ENCODE measurements around the gene FLNB. TPM values are rescaled to one million over a fixed set of nuclear protein-coding genes. Genes with fewer than 3 reads are reported as not detected.
A peak's percentile ranks its signal among the peaks of the same experiment; 100 is the strongest.

Gene FLNB, protein sequence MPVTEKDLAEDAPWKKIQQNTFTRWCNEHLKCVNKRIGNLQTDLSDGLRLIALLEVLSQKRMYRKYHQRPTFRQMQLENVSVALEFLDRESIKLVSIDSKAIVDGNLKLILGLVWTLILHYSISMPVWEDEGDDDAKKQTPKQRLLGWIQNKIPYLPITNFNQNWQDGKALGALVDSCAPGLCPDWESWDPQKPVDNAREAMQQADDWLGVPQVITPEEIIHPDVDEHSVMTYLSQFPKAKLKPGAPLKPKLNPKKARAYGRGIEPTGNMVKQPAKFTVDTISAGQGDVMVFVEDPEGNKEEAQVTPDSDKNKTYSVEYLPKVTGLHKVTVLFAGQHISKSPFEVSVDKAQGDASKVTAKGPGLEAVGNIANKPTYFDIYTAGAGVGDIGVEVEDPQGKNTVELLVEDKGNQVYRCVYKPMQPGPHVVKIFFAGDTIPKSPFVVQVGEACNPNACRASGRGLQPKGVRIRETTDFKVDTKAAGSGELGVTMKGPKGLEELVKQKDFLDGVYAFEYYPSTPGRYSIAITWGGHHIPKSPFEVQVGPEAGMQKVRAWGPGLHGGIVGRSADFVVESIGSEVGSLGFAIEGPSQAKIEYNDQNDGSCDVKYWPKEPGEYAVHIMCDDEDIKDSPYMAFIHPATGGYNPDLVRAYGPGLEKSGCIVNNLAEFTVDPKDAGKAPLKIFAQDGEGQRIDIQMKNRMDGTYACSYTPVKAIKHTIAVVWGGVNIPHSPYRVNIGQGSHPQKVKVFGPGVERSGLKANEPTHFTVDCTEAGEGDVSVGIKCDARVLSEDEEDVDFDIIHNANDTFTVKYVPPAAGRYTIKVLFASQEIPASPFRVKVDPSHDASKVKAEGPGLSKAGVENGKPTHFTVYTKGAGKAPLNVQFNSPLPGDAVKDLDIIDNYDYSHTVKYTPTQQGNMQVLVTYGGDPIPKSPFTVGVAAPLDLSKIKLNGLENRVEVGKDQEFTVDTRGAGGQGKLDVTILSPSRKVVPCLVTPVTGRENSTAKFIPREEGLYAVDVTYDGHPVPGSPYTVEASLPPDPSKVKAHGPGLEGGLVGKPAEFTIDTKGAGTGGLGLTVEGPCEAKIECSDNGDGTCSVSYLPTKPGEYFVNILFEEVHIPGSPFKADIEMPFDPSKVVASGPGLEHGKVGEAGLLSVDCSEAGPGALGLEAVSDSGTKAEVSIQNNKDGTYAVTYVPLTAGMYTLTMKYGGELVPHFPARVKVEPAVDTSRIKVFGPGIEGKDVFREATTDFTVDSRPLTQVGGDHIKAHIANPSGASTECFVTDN (N-terminal part only)
- 10 to 100 TPM; 33.3 to 37.9 TPM for total RNA-seq

DNA sequence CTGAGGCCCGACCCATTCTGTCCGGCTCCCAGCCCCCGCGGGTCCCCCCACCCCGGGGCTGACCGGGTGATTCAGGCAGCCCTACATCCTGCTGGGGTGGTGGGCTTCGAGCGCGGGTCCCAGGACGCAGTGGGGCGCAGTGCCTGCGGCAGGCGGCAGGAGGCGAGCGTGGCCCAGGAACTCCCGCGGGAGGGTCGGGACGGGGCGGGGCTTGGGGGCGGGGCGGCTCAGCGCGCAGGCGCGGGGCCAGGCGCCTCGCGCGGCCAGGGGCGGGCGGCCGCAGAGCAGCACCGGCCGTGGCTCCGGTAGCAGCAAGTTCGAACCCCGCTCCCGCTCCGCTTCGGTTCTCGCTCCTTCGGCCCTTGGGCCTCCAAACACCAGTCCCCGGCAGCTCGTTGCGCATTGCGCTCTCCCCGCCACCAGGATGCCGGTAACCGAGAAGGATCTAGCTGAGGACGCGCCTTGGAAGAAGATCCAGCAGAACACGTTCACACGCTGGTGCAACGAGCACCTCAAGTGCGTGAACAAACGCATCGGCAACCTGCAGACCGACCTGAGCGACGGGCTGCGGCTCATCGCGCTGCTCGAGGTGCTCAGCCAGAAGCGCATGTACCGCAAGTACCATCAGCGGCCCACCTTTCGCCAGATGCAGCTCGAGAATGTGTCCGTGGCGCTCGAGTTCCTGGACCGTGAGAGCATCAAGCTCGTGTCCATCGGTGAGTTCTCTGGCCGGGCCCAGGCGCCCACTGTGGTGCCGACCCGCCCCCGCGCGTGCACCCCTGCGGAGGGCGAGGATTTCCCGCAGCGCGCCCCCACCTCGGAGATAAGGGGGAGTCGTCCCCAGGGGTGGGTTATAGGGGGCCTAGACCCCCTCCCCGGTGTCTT, at the start of gene FLNB:
Gene FLNB (plus strand): TSS at position 282 of the 885 bp plus-strand sequence. CDS start 143 bp downstream, at position 425.
- Mint-ChIP-seq H3K9me3 (no peaks in the 10 kb centered on the region), H3K4me3 (peak within 1 kb of the TSS; percentile 86), H3K27ac (peak within 1 kb of the TSS; percentile 73), H3K27me3 (no peaks in the 10 kb centered on the region), H3K4me1 (peaks cover 41% of the 10 kb centered on the region), H3K36me3 (ENCODE audit: low read depth) (peaks cover 8% of the 10 kb centered on the region)
- POLR2A ChIA-PET: interaction anchor here (0.8 to 3.8 kb wide), 14 partner anchors 9 to 298 kb away, joined by 3 to 17 read pairs (median 4); partner anchors contain the start of genes HTD2 and RPP14
- peak; percentile 81 for DNase-seq
- CTCF ChIA-PET: interaction anchor here (0.6 to 3.5 kb wide), 39 partner anchors 9 to 298 kb away, joined by 3 to 30 read pairs (median 4); partner anchors contain the start of genes HTD2 and RPP14

DNA sequence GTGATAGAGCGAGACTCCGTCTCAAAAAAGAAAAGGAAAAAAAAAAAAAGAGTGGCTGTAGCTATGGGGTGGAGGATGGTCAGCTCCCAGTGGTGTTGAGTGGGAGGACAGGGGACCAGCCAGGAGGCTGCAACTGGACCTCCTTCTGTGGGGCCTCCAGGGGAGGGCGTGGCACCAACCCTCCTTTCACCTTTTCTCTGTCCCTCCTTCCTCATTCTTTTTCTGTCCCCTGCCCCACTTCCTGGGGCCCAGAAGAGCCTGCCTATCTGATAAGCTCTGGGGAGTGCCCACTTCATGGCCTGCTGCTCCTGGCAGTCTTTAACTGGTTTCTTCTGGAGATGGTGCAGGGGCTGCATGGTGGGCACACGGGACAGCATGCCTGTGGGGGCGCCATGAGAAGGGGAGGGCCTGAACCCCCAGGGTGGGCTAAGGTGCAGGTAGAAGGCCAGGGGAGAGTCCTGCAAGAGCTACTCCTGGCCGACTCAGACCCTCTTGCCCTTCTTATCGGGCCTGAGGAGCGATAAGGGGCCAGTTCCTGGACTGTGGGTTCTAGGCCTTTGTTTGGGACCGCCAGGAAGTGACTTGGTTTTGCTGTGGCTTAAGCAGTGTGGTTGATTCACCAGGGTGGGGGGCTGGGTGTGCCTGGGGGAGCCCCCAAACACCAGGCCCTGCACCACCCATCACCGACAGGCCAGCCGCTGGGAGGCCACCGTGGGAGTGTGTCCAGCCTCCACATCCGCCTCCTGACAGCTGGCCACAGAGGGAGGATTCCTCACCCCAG, 49.4 kb upstream of the FLNB start:
- no peak overlapping the region for H3K27ac Mint-ChIP-seq
- H3K36me3 Mint-ChIP-seq (ENCODE audit: low read depth): no peaks in the 10 kb centered on the region
- no peak for DNase-seq
- peaks cover 17% of the 10 kb centered on the region for H3K4me1 Mint-ChIP-seq
- no peaks in the 10 kb centered on the region for H3K27me3 Mint-ChIP-seq
- H3K4me3 Mint-ChIP-seq: no peak overlapping the region
- CTCF ChIA-PET: interaction anchor here (1.1 to 1.2 kb wide), 2 partner anchors 9 to 12 kb away, joined by 3 to 4 read pairs; no protein-coding TSS in a partner anchor
- POLR2A ChIA-PET: no interaction called here
- H3K9me3 Mint-ChIP-seq: no peaks in the 10 kb centered on the region

DNA sequence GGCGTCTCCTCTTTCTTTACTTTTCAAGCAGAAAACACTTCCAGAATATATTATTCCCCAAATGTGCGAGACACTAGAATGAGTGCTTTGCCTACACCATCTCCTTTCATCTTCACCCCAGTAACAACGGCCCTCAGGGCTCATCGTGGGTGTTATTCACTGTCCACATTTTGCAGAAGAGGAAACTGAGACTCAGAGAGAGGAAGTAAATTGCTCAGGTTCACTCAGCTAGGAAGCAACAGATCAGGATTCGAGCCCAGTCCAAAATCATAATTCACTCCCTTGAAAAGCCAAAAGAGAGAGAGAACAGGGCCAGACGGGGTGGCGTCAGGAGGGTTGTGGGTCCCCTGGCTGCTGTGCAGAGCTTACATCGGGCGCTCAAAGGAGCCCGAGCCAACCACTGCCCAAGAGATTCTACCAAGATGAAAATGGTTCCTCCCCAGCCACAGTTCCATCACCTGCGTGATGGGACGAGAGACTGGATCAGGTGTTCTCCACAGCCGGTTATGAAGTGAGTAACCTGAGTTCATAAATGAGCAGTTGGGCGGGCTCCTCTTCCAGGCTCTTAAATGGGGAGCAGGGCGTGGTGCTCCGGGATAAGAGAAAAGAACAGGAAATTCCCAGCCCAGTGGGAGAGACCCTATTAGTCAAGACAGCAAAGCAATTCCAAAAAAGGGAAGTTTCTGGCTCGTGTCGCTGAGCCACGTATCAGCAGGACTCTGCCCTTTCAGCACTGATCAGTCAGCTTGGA, 48.6 kb upstream of the FLNB start:
- Mint-ChIP-seq H3K9me3 (no peaks in the 10 kb centered on the region), H3K27ac (no peak overlapping the region), H3K4me1 (peaks cover 17% of the 10 kb centered on the region), H3K27me3 (no peaks in the 10 kb centered on the region), H3K36me3 (ENCODE audit: low read depth) (no peaks in the 10 kb centered on the region), H3K4me3 (no peak overlapping the region)
- ChIA-PET CTCF (interaction anchor here (1.2 kb wide), 1 partner anchor 11 kb away, joined by 4 read pairs; no protein-coding TSS in a partner anchor), POLR2A (no interaction called here)
- no peak for DNase-seq

DNA sequence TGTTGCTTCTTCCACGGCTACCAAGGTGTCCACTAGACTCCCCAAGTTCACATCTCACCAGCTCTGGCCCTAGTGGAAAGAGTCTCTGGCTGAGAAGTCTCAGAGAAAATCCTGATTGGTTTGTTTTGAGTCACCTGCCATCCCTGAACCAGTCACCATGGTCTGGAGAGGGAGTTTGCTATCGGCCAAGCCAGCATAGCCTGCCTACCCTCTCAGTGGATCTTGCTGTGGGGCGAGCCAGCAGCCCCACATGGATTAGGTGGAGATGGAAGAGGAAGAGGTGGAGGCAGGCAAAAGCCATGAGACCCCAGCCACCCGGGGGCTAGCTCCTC, 48.1 kb upstream of the FLNB start:
- no peak for DNase-seq
- Mint-ChIP-seq H3K36me3 (ENCODE audit: low read depth) (no peaks in the 10 kb centered on the region), H3K4me1 (peaks cover 17% of the 10 kb centered on the region), H3K4me3 (no peak overlapping the region), H3K9me3 (no peaks in the 10 kb centered on the region), H3K27ac (no peak overlapping the region), H3K27me3 (no peaks in the 10 kb centered on the region)
- ChIA-PET POLR2A (no interaction called here), CTCF (no interaction called here)

DNA sequence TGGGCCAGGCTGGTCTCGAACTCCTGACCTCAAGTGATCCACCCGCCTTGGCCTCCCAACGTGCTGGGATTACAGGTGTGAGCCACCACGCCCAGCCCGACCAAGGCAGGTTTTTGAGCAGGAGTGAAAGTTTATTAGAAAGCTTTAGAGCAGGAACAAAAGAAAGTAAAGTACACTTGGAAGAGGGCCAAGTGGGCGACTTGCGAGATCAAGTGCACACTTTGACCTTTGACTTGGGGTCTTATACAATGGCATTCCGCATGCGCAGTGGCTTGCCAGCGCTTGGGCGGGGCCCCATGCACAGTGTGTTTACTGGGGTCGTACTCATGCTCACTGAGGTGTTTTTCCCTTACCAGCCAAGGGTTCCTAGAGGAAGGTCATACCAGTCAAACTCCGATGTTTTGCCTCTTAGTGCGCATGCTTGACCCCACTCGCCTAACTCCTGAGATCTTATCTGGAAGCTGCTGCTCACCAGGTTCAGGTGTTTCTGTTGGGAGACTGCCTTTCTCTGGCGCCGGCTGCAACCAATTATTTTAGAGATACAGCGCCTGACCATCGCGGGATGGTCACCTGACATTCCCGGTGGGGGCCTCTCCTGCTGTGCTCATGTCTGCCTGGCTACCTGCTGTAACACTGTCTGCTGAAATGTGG, 46.9 kb upstream of the FLNB start:
- Mint-ChIP-seq H3K9me3 (no peaks in the 10 kb centered on the region), H3K36me3 (ENCODE audit: low read depth) (no peaks in the 10 kb centered on the region), H3K4me3 (no peak overlapping the region), H3K4me1 (peaks cover 13% of the 10 kb centered on the region), H3K27ac (no peak overlapping the region), H3K27me3 (no peaks in the 10 kb centered on the region)
- DNase-seq: no peak
- POLR2A ChIA-PET: no interaction called here
- CTCF ChIA-PET: interaction anchor here (0.7 to 2.0 kb wide), 7 partner anchors 11 to 227 kb away, joined by 3 to 14 read pairs (median 6); no protein-coding TSS in a partner anchor

DNA sequence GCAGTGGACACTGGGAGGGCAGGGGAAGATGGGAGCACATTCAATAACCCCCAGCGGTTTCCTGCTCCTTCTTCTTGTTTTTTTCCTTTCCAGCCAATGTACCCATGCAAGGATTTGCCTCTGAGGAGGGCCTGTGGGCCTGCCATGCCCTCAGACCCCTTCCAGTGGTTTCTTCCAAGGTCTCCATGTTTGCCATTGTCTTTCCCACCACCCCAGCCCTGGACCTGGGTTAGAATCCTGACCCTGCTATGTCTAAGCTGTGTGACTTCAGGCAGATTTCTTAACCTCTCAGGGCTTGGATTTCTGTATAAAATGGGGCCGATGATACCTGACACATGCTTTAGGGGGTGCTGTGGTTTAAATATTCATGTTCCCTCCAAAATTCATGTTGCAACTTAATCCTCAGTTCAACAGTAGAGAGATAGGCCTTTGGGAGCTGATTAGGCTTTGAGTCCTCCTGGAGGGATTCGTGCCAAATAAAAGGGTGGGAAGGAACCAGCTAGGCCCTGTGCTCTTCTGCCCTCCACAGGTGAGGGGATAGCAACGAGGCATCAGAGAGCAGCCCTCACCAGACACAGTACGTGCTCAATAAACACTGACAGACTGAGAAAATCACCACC, 46.3 kb upstream of the FLNB start:
- H3K27me3 Mint-ChIP-seq: no peaks in the 10 kb centered on the region
- no peak overlapping the region for H3K4me3 Mint-ChIP-seq
- H3K4me1 Mint-ChIP-seq: peaks cover 11% of the 10 kb centered on the region
- ChIA-PET CTCF (interaction anchor here (0.6 to 2.0 kb wide), 12 partner anchors 11 to 344 kb away, joined by 3 to 14 read pairs (median 4); partner anchors contain the start of genes FLNB, HTD2 and RPP14), POLR2A (interaction anchor here (1.6 kb wide), 1 partner anchor 46 kb away, joined by 6 read pairs; the partner anchor contains the start of gene FLNB)
- no peaks in the 10 kb centered on the region for H3K36me3 Mint-ChIP-seq (ENCODE audit: low read depth)
- H3K27ac Mint-ChIP-seq: no peak overlapping the region
- no peaks in the 10 kb centered on the region for H3K9me3 Mint-ChIP-seq
- DNase-seq: no peak

DNA sequence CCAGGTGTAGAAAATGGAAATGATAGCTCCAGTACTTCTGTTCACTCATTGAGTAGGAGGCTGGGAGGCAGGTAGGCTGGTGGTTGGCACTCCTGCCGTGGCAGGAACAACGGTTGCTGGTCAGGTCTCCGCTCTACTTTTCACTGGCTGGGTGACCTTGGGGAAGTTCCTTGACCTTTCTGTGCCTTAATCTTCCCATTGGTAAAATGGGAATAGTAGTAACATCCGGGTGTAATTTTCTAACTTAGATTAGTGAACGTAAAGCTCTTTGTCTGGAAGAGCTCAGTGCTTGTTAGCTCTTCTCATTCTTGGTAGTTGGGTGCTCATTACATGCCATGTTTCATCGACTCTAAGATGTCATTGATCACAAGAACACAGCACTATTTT, 45.8 kb upstream of the FLNB start:
- Mint-ChIP-seq H3K9me3 (no peaks in the 10 kb centered on the region), H3K36me3 (ENCODE audit: low read depth) (no peaks in the 10 kb centered on the region), H3K4me3 (no peak overlapping the region), H3K4me1 (peaks cover 10% of the 10 kb centered on the region), H3K27me3 (no peaks in the 10 kb centered on the region), H3K27ac (no peak overlapping the region)
- no peak for DNase-seq
- POLR2A ChIA-PET: interaction anchor here (1.6 kb wide), 1 partner anchor 46 kb away, joined by 6 read pairs; the partner anchor contains the start of gene FLNB
- CTCF ChIA-PET: interaction anchor here (0.6 to 2.0 kb wide), 12 partner anchors 10 to 344 kb away, joined by 3 to 14 read pairs (median 4); partner anchors contain the start of genes FLNB, HTD2 and RPP14

DNA sequence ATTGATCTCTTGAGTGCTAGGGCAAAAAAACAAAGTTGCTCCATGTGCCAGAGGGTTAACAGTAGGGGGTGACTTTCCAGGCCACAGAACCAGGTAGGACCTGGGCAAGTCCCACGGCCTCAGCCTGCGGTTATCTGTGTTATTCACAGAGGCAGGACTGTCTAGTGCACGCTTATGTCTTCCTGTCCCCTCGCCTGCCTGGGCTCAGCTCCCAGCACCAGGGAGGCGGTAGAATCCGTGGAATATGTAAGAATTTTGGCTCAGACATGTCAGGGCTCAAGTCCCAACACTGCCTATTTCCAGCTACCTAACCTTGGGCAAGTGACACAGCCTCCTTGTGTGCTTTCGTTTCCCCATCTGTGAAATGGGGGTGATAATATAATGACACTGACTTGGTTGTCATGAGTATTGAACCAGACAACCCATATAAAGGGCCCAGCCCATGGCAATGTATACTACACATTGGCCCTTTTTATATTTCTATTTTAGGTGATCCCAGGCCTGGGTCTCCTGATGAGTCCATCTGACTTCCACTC, 44.3 kb upstream of the FLNB start:
- no peaks in the 10 kb centered on the region for H3K27me3 Mint-ChIP-seq
- ChIA-PET CTCF (interaction anchor here (0.6 kb wide), 2 partner anchors 86 to 454 kb away, joined by 3 to 4 read pairs; no protein-coding TSS in a partner anchor), POLR2A (no interaction called here)
- DNase-seq: no peak
- H3K9me3 Mint-ChIP-seq: no peaks in the 10 kb centered on the region
- no peak overlapping the region for H3K4me3 Mint-ChIP-seq
- H3K36me3 Mint-ChIP-seq (ENCODE audit: low read depth): no peaks in the 10 kb centered on the region
- no peak overlapping the region for H3K27ac Mint-ChIP-seq
- H3K4me1 Mint-ChIP-seq: peaks cover 7% of the 10 kb centered on the region

DNA sequence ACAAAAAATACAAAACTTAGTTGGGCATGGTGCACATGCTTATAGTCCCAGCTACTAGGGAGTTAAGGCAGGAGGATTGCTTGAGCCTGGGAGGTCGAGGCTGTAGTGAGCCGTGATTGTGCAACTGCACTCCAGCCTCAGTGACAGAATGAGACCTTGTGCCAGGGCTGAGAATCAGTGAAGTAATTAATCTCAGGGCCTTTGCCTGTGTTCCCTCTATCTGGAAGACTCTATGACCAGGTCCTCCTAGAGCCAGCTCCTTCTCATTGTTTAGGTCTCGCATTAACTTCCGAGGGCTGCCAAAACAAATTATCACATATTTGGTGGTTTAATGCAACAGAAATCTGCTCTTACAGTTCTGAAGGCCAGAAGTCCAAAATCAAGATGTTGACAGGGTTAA, 41.4 kb upstream of the FLNB start:
- ChIA-PET POLR2A (no interaction called here), CTCF (no interaction called here)
- Mint-ChIP-seq H3K36me3 (ENCODE audit: low read depth) (no peaks in the 10 kb centered on the region), H3K4me3 (no peak overlapping the region), H3K27me3 (no peaks in the 10 kb centered on the region), H3K4me1 (peaks cover 5% of the 10 kb centered on the region), H3K9me3 (no peaks in the 10 kb centered on the region), H3K27ac (no peak overlapping the region)
- DNase-seq: no peak

DNA sequence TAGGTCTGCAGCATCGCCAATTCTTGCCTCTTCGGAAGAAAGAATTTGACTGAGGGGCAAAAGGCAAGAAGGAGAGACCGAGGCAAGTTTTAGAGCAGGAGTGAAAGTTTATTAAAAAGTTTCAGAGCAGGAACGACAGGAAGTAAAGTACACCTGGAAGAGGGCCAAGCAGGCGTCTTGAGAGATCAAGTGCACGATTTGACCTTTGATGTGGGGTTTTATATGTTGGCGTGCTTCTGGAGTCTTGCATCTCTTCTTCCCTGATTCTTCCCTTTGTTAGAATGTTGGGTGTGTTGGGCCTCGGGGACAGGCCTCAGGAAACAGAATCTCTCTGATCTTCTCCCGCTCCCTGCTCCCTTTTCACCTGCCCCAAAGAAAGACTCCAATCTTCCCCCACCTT, 40.6 kb upstream of the FLNB start:
- ChIA-PET POLR2A (no interaction called here), CTCF (interaction anchor here (0.6 kb wide), 1 partner anchor 425 kb away, joined by 3 read pairs; no protein-coding TSS in a partner anchor)
- Mint-ChIP-seq H3K9me3 (no peaks in the 10 kb centered on the region), H3K27me3 (no peaks in the 10 kb centered on the region), H3K4me1 (peaks cover 7% of the 10 kb centered on the region), H3K27ac (no peak overlapping the region), H3K4me3 (no peak overlapping the region), H3K36me3 (ENCODE audit: low read depth) (no peaks in the 10 kb centered on the region)
- no peak for DNase-seq
